ENCODE results near the gene NLGN1.

The NLGN1 gene

GRCh38 chr3:174335324-174335723, 937.8 kb downstream of the NLGN1 start:
- H3K36me3 ChIP-seq (ENCODE audit: control insufficient read depth, insufficient read depth, low read length), result no peaks in the 10 kb centered on the region
- H3K27ac ChIP-seq (ENCODE audit: low read depth, low read length), result no peak overlapping the region
- no peak overlapping the region for H3K9ac ChIP-seq (ENCODE audit: low read depth, low read length)
- no peaks in the 10 kb centered on the region for H3K9me3 ChIP-seq (ENCODE audit: control insufficient read depth, insufficient read depth, low read length)
- H3K4me1 ChIP-seq (ENCODE audit: control insufficient read depth, insufficient read depth, low read length), result peaks cover 16% of the 10 kb centered on the region
- no peaks in the 10 kb centered on the region for H3K27me3 ChIP-seq (ENCODE audit: control insufficient read depth, insufficient read depth, low read length)
- H3K4me3 ChIP-seq (ENCODE audit: low read depth, low read length), result no peak overlapping the region

DNA sequence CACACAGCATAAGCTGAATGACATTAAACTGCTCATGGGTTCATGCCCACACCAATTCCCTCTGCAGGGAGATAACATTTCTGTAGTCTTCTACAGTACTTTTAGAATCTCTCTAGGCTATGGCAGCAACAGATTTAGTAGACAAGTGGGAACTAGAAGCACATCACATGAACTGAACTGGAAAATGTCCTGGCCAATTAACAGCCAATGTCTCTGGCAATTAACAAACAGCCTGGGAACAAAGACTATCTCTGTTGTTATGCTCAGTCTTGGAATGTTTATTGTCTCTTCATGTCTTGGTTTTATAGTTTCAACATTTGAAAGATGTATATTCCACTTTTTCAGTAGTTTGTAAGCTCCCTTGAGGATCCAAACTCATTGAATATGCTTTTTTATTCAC, 938.4 kb downstream of the NLGN1 start:
- no peak overlapping the region; the same call in 1 of the 2 replicates for H3K4me3 ChIP-seq (ENCODE audit: low read depth, low read length)
- no peaks in the 10 kb centered on the region for H3K36me3 ChIP-seq (ENCODE audit: control insufficient read depth, insufficient read depth, low read length)
- H3K27ac ChIP-seq (ENCODE audit: low read depth, low read length), result no peak overlapping the region
- H3K9me3 ChIP-seq (ENCODE audit: control insufficient read depth, insufficient read depth, low read length), result no peaks in the 10 kb centered on the region
- H3K4me1 ChIP-seq (ENCODE audit: control insufficient read depth, insufficient read depth, low read length), result peaks cover 16% of the 10 kb centered on the region
- H3K9ac ChIP-seq (ENCODE audit: low read depth, low read length), result no peak overlapping the region
- H3K27me3 ChIP-seq (ENCODE audit: control insufficient read depth, insufficient read depth, low read length), result no peaks in the 10 kb centered on the region
